AG04449 (cell line): ENCODE results near the gene ROBO1.

Experiments
- CTCF ChIA-PET: fragments of 350-600 bp; formaldehyde crosslinking; extraction: SDS; loops from one replicate; lab custom pipeline; 2021; ENCODE audit warnings: antibody characterized with exemption; lab: Yijun Ruan, JAX
- POLR2A ChIA-PET: fragments of 400-600, 350-600 bp; formaldehyde crosslinking; extraction: SDS; loops from one replicate; lab custom pipeline; 2020; ENCODE audit warnings: antibody characterized with exemption, inconsistent platforms; lab: Yijun Ruan, JAX
- DNase-seq: peaks from one replicate; pipeline ENCODE4 v3.0.0-alpha.2; 2010; ENCODE audit warnings: low read depth, low spot score
- H3K4me3 ChIP-seq: 2 replicates; pipeline ENCODE4 v1.5.1; 2011; ENCODE audit warnings: low read depth, mild to moderate bottlenecking, control low read depth, low read length
- TF ChIP-seq, protein P1 (sequence below): IDR thresholded peaks from one replicate; pipeline ENCODE4 v1.5.1; 2011; ENCODE audit warnings: mild to moderate bottlenecking, moderate library complexity, low read length, control low read depth, inconsistent platforms; ENCODE audit not compliant: insufficient read depth; ENCODE audit errors: missing control alignments

The ROBO1 gene

GRCh38 chr3:78809966-78810365 lies 957.8 kb downstream of the ROBO1 start:
- ChIA-PET POLR2A (no interaction called here), CTCF (no interaction called here)
- DNase-seq = no peak
- TF ChIP-seq, protein P1, sequence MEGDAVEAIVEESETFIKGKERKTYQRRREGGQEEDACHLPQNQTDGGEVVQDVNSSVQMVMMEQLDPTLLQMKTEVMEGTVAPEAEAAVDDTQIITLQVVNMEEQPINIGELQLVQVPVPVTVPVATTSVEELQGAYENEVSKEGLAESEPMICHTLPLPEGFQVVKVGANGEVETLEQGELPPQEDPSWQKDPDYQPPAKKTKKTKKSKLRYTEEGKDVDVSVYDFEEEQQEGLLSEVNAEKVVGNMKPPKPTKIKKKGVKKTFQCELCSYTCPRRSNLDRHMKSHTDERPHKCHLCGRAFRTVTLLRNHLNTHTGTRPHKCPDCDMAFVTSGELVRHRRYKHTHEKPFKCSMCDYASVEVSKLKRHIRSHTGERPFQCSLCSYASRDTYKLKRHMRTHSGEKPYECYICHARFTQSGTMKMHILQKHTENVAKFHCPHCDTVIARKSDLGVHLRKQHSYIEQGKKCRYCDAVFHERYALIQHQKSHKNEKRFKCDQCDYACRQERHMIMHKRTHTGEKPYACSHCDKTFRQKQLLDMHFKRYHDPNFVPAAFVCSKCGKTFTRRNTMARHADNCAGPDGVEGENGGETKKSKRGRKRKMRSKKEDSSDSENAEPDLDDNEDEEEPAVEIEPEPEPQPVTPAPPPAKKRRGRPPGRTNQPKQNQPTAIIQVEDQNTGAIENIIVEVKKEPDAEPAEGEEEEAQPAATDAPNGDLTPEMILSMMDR = no peak
- H3K4me3 ChIP-seq = no peak overlapping the region

DNA sequence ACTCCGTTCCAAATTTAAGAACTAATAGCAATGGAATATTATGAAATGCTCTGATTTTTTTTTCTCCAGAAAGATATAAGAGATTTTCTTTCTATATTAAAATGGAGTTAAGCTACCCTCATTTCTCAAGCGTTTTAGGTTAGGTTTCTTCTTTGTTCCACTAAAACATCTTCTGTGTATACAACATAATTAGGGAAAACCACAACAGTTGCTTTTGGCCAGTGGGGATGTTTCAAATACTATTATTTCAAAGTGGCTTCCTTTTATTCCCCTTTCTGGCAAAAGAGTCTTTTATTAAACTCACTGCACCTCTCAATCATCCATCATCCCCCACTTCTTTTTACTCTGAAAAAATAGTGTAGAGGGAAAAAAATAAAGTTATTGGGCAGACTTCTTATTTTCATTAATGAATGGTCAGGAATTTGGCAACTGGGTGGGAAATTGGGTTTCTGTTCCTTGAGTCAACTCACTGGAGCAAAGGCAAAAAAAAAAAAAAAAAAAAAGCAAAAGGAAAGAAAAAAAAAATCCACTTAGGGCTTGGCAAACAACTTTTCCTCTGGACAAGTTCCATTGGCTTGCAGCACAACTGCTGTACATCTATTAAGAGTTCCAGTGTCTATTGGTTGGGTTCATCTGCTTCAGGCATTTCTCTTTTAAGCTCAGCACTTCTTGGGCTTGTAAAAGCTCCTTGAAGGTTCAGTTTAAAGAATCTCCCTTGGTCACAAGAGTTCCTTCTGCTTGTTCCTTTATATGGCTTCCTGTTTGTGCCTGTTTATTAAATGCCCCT lies 963.4 kb downstream of the ROBO1 start:
- no peak overlapping the region for H3K4me3 ChIP-seq
- DNase-seq = no peak
- TF ChIP-seq, protein P1 = no peak
- ChIA-PET CTCF (no interaction called here), POLR2A (no interaction called here)

DNA sequence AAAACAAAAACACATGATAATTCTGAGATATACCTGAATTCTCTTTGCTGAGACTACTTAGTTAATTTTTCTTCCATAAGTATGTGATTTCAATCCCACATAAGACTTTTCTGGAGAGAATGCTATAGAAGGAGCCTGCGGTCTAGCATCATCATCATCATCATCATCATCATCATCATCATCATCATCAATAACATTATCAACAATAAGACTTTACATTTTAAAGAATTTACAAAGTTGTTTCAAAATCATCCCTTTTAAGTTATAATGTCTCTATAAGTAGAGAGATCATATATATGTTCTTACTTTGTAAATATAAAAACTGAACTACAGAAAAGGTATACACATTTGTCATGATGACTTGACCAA lies 965.3 kb downstream of the ROBO1 start:
- TF ChIP-seq, protein P1 = no peak
- H3K4me3 ChIP-seq = no peak overlapping the region
- ChIA-PET POLR2A (no interaction called here), CTCF (no interaction called here)
- DNase-seq = no peak

- TF ChIP-seq, protein P1 = no peak
- ChIA-PET POLR2A (no interaction called here), CTCF (no interaction called here)
- H3K4me3 ChIP-seq = no peak overlapping the region
- no peak for DNase-seq
These were observed 965.8 kb downstream of the ROBO1 start for GRCh38 chr3:78801926-78802561.

DNA sequence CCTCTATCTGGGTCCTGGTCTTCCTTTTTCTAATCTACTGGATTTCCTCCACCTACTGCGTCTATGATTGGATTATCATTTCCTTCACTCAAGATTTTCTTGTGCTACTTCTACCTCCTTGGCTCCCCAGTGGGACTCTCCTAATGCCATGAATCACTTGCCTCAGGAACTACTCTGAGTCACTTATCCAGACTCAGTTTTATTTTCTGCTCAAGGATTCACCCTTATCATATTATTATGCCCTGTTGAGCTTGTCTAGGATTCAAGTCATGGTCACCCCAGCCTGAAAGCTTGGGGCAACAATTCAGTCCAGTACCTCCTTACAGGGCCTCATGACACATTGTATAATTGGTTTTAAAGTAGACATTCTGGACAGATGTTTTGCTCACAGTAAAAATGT lies 968.1 kb downstream of the ROBO1 start:
- DNase-seq = no peak
- ChIA-PET CTCF (interaction anchor here (0.6 kb wide), 1 partner anchor 72 kb away, joined by 3 read pairs; no protein-coding TSS in a partner anchor), POLR2A (no interaction called here)
- H3K4me3 ChIP-seq = no peak overlapping the region
- TF ChIP-seq, protein P1 = no peak

GRCh38 chr3:78798266-78798832 lies 969.4 kb downstream of the ROBO1 start:
- ChIA-PET POLR2A (no interaction called here), CTCF (no interaction called here)
- TF ChIP-seq, protein P1 = no peak
- no peak for DNase-seq
- H3K4me3 ChIP-seq = no peak overlapping the region
